IMR-90 (cell line): ENCODE results near the gene SLC38A7. TPM values are rescaled to one million over a fixed set of nuclear protein-coding genes. Genes with fewer than 3 reads are reported as not detected.

Experiments
- ATAC-seq: fragments of 200-7000 bp; cut with Tn5 transposase; 2 replicates; pipeline ENCODE4 v1.9.1; 2020; ENCODE audit warnings: low read depth, mild to moderate bottlenecking, moderate library complexity
- BruUV-seq: library from RNA; stranded (reverse); fragments of 400-500 nt; replicated peaks from 2 replicates; lab custom pipeline; 2021; lab: Mats Ljungman, UMichigan
- CTCF ChIA-PET: fragments of 300-600 bp; formaldehyde crosslinking; extraction: SDS; loops from one replicate; lab custom pipeline; 2021; ENCODE audit warnings: antibody characterized with exemption; lab: Yijun Ruan, JAX
- POLR2A ChIA-PET: fragments of 300-600 bp; sonication (Branson Sonifier 250); formaldehyde crosslinking; loops from one replicate; lab custom pipeline; 2022; ENCODE audit warnings: antibody characterized with exemption; ENCODE audit not compliant: unreplicated experiment; lab: Charles Lee
- DNase-seq: peaks from one replicate; pipeline ENCODE4 v3.0.0; 2013
- H2AFZ ChIP-seq: replicated peaks from 2 replicates; pipeline ENCODE3; 2013; ENCODE audit warnings: low read length, mild to moderate bottlenecking; ENCODE audit not compliant: poor library complexity
- H2AK5ac ChIP-seq: 2 replicates; pipeline ENCODE4 v1.6.1; 2013; ENCODE audit warnings: low read depth, low read length, inconsistent platforms
- H2AK9ac ChIP-seq: replicated peaks from 2 replicates; pipeline ENCODE3; 2013; ENCODE audit warnings: mild to moderate bottlenecking, low read depth, low read length, moderate library complexity; ENCODE audit not compliant: poor library complexity
- H2BK120ac ChIP-seq: 2 replicates; pipeline ENCODE4 v1.6.1; 2013; ENCODE audit warnings: low read depth, low read length, inconsistent platforms
- H2BK15ac ChIP-seq: 3 replicates; pipeline ENCODE4 v1.6.1; 2013; ENCODE audit warnings: low read depth, low read length, inconsistent platforms
- H2BK20ac ChIP-seq: 2 replicates; pipeline ENCODE4 v1.6.1; 2013; ENCODE audit warnings: low read depth, mild to moderate bottlenecking, inconsistent platforms, low read length, moderate library complexity
- H2BK5ac ChIP-seq: 2 replicates; pipeline ENCODE4 v1.6.1; 2013; ENCODE audit warnings: mild to moderate bottlenecking, low read depth, low read length, inconsistent platforms; ENCODE audit not compliant: poor library complexity, severe bottlenecking
- H3K14ac ChIP-seq: replicated peaks from 2 replicates; pipeline ENCODE4 v1.6.1; 2013; ENCODE audit warnings: low read depth, low read length, inconsistent platforms
- H3K18ac ChIP-seq: 2 replicates; pipeline ENCODE4 v1.6.1; 2013; ENCODE audit warnings: low read depth, low read length, control low read depth
- H3K23ac ChIP-seq: 2 replicates; pipeline ENCODE4 v1.6.1; 2013; ENCODE audit warnings: low read depth, low read length, inconsistent platforms
- H3K27ac ChIP-seq: 2 replicates; pipeline ENCODE4 v1.5.1; 2013; ENCODE audit warnings: mild to moderate bottlenecking, control low read depth, low read length; ENCODE audit not compliant: insufficient read depth
- H3K27me3 ChIP-seq: 2 replicates; pipeline ENCODE4 v1.6.1; 2013; ENCODE audit warnings: low read length; ENCODE audit not compliant: control insufficient read depth, insufficient read depth
- H3K36me3 ChIP-seq: 2 replicates; pipeline ENCODE4 v1.6.1; 2013; ENCODE audit warnings: low read length, mixed read lengths; ENCODE audit not compliant: control insufficient read depth, insufficient read depth
- H3K4ac ChIP-seq: 2 replicates; pipeline ENCODE4 v1.6.1; 2013; ENCODE audit warnings: low read depth, low read length, inconsistent platforms
- H3K4me1 ChIP-seq: 2 replicates; pipeline ENCODE4 v1.6.1; 2013; ENCODE audit warnings: low read length, mixed read lengths; ENCODE audit not compliant: control insufficient read depth, insufficient read depth
- H3K4me2 ChIP-seq: 2 replicates; pipeline ENCODE4 v1.6.1; 2013; ENCODE audit warnings: low read depth, mild to moderate bottlenecking, control low read depth, low read length, moderate library complexity
- H3K4me3 ChIP-seq: 2 replicates; pipeline ENCODE4 v1.5.1; 2013; ENCODE audit warnings: low read depth, mild to moderate bottlenecking, control low read depth, low read length, moderate library complexity; ENCODE audit not compliant: insufficient read depth
- H3K56ac ChIP-seq: 2 replicates; pipeline ENCODE4 v1.6.1; 2013; ENCODE audit warnings: low read length, inconsistent platforms; ENCODE audit not compliant: insufficient read depth; ENCODE audit errors: extremely low read depth
- H3K79me1 ChIP-seq, 2 experiments: 2 replicates each; pipeline ENCODE4 v1.6.1; 2013; ENCODE audit warnings: low read length in 2 of 2, inconsistent platforms in 1 of 2, low read depth in 1 of 2
- H3K9ac ChIP-seq: 2 replicates; pipeline ENCODE4 v1.6.1; 2013; ENCODE audit warnings: low read depth, low read length, control low read depth
- H3K9me1 ChIP-seq: 2 replicates; pipeline ENCODE4 v1.6.1; 2013; ENCODE audit warnings: low read length, inconsistent platforms; ENCODE audit not compliant: insufficient read depth
- H3K9me3 ChIP-seq: 2 replicates; pipeline ENCODE4 v1.6.1; 2013; ENCODE audit warnings: low read length; ENCODE audit not compliant: control insufficient read depth, insufficient read depth
- H4K20me1 ChIP-seq: 2 replicates; pipeline ENCODE4 v1.6.1; 2013; ENCODE audit warnings: low read length, inconsistent platforms; ENCODE audit not compliant: insufficient read depth
- H4K5ac ChIP-seq: 2 replicates; pipeline ENCODE4 v1.6.1; 2013; ENCODE audit warnings: mild to moderate bottlenecking, low read depth, low read length, control low read depth
- H4K8ac ChIP-seq, 2 experiments: 2 replicates each; pipeline ENCODE4 v1.6.1; 2013; ENCODE audit warnings: low read depth in 2 of 2, low read length in 2 of 2, control low read depth in 1 of 2, inconsistent platforms in 1 of 2
- H4K91ac ChIP-seq: 2 replicates; pipeline ENCODE4 v1.6.1; 2013; ENCODE audit warnings: low read depth, low read length, inconsistent platforms; ENCODE audit not compliant: insufficient read depth
- BHLHE40 ChIP-seq: fragments of 150-350 bp; IDR thresholded peaks from 2 replicates; pipeline ENCODE4 v1.6.1; 2016; ENCODE audit warnings: mild to moderate bottlenecking, low read depth, low read length
- CEBPB ChIP-seq: IDR thresholded peaks from 2 replicates; pipeline ENCODE4 v1.6.1; 2012; ENCODE audit warnings: low read depth, low read length, improper control_type of control experiment
- CHD1 ChIP-seq: IDR thresholded peaks from 2 replicates; pipeline ENCODE4 v1.6.1; 2012; ENCODE audit warnings: low read depth, low read length, improper control_type of control experiment
- CTCF ChIP-seq: conservative IDR thresholded peaks from 2 replicates; pipeline ENCODE4 v1.5.1; 2012; ENCODE audit warnings: mild to moderate bottlenecking, low read depth, low read length, improper control_type of control experiment
- FOS ChIP-seq: fragments of 150-350 bp; IDR thresholded peaks from 2 replicates; pipeline ENCODE4 v1.6.1; 2016; ENCODE audit warnings: low read depth, low read length
- MAFK ChIP-seq: IDR thresholded peaks from 2 replicates; pipeline ENCODE4 v1.6.1; 2012; ENCODE audit warnings: low read depth, low read length, improper control_type of control experiment
- MAZ ChIP-seq: IDR thresholded peaks from 2 replicates; pipeline ENCODE4 v1.6.1; 2012; ENCODE audit warnings: low read depth, mild to moderate bottlenecking, low read length, improper control_type of control experiment, moderate library complexity, borderline replicate concordance
- MXI1 ChIP-seq: IDR thresholded peaks from 2 replicates; pipeline ENCODE4 v1.6.1; 2012; ENCODE audit warnings: low read depth, mild to moderate bottlenecking, low read length, moderate library complexity, borderline replicate concordance
- NFE2L2 ChIP-seq: fragments of 150-350 bp; IDR thresholded peaks from 2 replicates; pipeline ENCODE4 v1.6.1; 2016; ENCODE audit warnings: low read depth, mild to moderate bottlenecking, low read length
- POLR2A ChIP-seq: IDR thresholded peaks from 2 replicates; pipeline ENCODE4 v1.6.1; 2012; ENCODE audit warnings: mild to moderate bottlenecking, low read depth, low read length
- RAD21 ChIP-seq: IDR thresholded peaks from 2 replicates; pipeline ENCODE4 v1.6.1; 2012; ENCODE audit warnings: low read length, improper control_type of control experiment
- RCOR1 ChIP-seq: IDR thresholded peaks from 2 replicates; pipeline ENCODE4 v1.6.1; 2012; ENCODE audit warnings: mild to moderate bottlenecking, low read length, improper control_type of control experiment; ENCODE audit not compliant: insufficient replicate concordance
- RFX5 ChIP-seq: IDR thresholded peaks from 2 replicates; pipeline ENCODE4 v1.8.0; 2012; ENCODE audit warnings: low read depth, mild to moderate bottlenecking, low read length, moderate library complexity
- SMC3 ChIP-seq: fragments of 150-350 bp; IDR thresholded peaks from 2 replicates; pipeline ENCODE4 v1.6.1; 2016; ENCODE audit warnings: low read depth, mild to moderate bottlenecking, antibody characterized with exemption, low read length, moderate library complexity
- USF2 ChIP-seq: fragments of 150-350 bp; IDR thresholded peaks from 2 replicates; pipeline ENCODE4 v1.6.1; 2017; ENCODE audit warnings: mild to moderate bottlenecking, antibody characterized with exemption, low read length, low read depth
- WGBS, 2 experiments: methylation state at CpG; one replicate each; pipeline versions ENCODE4 v1.1.5 to v1.1.7; 2013; ENCODE audit warnings: missing lambda C conversion rate in 2 of 2; ENCODE audit not compliant: insufficient read length in 1 of 2; ENCODE audit errors: extremely low coverage in 2 of 2; 5-methylcytosine and 5-hydroxymethylcytosine counted together
- dilution Hi-C: fragments of 300-500 bp; cut with HindIII; formaldehyde crosslinking; loops from one replicate; pipeline ENCODE4 v1.14.3; 2018; ENCODE audit warnings: low sequenced_read_pairs; ENCODE audit not compliant: unreplicated experiment
- in situ Hi-C: fragments of 300-500 bp; cut with MboI; formaldehyde crosslinking; loops from 3 replicates; pipeline ENCODE4 v1.14.3; 2019; ENCODE audit warnings: low sequenced_read_pairs, inconsistent platforms, mixed read lengths
- intact Hi-C: fragments of 100-400 bp; cut with micrococcal nuclease; formaldehyde crosslinking; loops from 2 replicates; pipeline ENCODE4 v1.10.0; 2022
- polyA plus RNA-seq, 3 experiments: library from polyadenylated mRNA; depleted of rRNA; stranded (reverse); fragments of >200 nt; gene quantifications; 2 replicates each; pipeline ENCODE4 v1.2.3, GENCODE V29; 2012; ENCODE audit warnings: low replicate concordance in 1 of 3
- total RNA-seq: library from RNA; depleted of rRNA; stranded (reverse); fragments of >200 nt; gene quantifications from 2 replicates; pipeline ENCODE4 v1.2.3, GENCODE V29; 2012
- TF ChIP-seq, protein P1 (sequence below): fragments of 150-350 bp; IDR thresholded peaks from 2 replicates; pipeline ENCODE4 v1.6.1; 2016; ENCODE audit warnings: low read depth, mild to moderate bottlenecking, low read length, moderate library complexity, borderline replicate concordance

SLC38A7 gene
- total and polyA plus RNA-seq, 2 of the 4 experiments (the other 2 are of a cell fraction) = 14.7 to 16.4 TPM

DNA sequence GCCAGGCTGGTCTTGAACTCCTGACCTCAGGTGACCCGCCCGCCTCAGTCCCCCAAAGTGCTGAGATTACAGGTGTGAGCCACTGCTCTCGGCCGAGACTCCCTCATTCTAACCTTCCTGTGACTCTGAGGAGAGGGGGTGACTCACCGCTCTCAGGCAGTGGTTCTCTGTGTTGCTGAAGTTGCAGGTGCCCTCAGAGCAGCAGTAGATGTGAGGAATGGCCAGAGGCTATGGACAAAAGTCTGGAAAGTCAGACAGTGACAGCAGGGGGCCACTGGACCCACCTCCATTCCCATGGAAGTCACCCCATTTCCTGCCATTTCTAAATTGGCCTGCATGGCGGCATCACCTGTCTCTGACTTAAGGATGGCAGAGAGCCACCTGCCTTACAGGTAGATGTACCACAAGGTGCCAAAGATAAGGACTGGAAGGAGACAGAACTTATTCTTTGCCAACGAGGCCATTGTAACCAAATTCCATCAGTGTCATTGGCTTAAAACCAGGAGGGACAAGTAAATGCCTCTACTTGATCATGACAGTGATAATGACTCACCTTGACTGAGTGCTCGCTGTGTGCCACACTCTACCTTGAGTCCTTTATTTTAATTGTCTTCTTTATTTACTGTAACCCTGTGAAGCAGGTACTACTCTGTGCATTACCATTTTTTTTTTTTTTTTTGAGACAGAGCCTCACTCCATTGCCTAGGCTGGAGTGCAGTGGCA, 39.6 kb downstream of the SLC38A7 start:
- Histone ChIP-seq H4K8ac (no peak overlapping the region), H3K14ac (no peak overlapping the region), H2BK120ac (no peak overlapping the region), H3K56ac (no peak overlapping the region), H2BK15ac (no peak overlapping the region), H3K4me1 (no peaks in the 10 kb centered on the region), H2BK20ac (no peak overlapping the region), H3K27me3 (no peaks in the 10 kb centered on the region), H4K20me1 (no peaks in the 10 kb centered on the region), H3K9ac (no peak overlapping the region), H3K4me2 (no peak overlapping the region), H4K5ac (no peak overlapping the region), H2AK9ac (no peak overlapping the region), H3K23ac (no peak overlapping the region), H2AFZ (no peak overlapping the region), H2BK5ac (no peak overlapping the region), H2AK5ac (no peak overlapping the region), H3K4me3 (no peak overlapping the region), H3K9me3 (no peaks in the 10 kb centered on the region), H4K91ac (no peak overlapping the region), H3K9me1 (no peaks in the 10 kb centered on the region), H3K36me3 (no peaks in the 10 kb centered on the region), H3K4ac (no peak overlapping the region), H3K79me1 (no peaks in the 10 kb centered on the region), H3K27ac (no peak overlapping the region), H3K18ac (no peak overlapping the region)
- DNase-seq (no peak), ATAC-seq (no peak)
- ChIA-PET CTCF (no interaction called here), POLR2A (no interaction called here)
- dilution Hi-C loops (no loop called here), in situ Hi-C loops (no loop called here), intact Hi-C loops (no loop called here)
- WGBS, 2 experiments = 67% methylated on average over 2 of the region's 8 CpGs; no CpG with 5 or more reads in 1 of the 2 experiments
- no peak for TF ChIP-seq POLR2A
- no peak for TF ChIP-seq RAD21
- no peak for TF ChIP-seq NFE2L2
- no peak for TF ChIP-seq SMC3
- no peak for TF ChIP-seq USF2
- no peak for TF ChIP-seq CTCF
- no peak for TF ChIP-seq RCOR1
- TF ChIP-seq, protein P1, sequence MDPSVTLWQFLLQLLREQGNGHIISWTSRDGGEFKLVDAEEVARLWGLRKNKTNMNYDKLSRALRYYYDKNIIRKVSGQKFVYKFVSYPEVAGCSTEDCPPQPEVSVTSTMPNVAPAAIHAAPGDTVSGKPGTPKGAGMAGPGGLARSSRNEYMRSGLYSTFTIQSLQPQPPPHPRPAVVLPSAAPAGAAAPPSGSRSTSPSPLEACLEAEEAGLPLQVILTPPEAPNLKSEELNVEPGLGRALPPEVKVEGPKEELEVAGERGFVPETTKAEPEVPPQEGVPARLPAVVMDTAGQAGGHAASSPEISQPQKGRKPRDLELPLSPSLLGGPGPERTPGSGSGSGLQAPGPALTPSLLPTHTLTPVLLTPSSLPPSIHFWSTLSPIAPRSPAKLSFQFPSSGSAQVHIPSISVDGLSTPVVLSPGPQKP = no peak
- TF ChIP-seq RFX5 = no peak
- no peak for TF ChIP-seq MXI1
- no peak for TF ChIP-seq MAFK
- TF ChIP-seq FOS = no peak
- no peak for TF ChIP-seq BHLHE40
- TF ChIP-seq MAZ = no peak
- no peak for TF ChIP-seq CEBPB
- TF ChIP-seq CHD1 = no peak
- BruUV-seq = no TSS peak
